HG03469 (cell line): ENCODE measurements around the gene SRRM4.

Experiments used
- ATAC-seq: cut with Tn5 transposase; IDR thresholded peaks from one replicate; pipeline ENCODE4 v1.9.1; 2021; ENCODE audit warnings: mild to moderate bottlenecking, moderate library complexity, moderate number of reproducible peaks; ENCODE audit not compliant: unreplicated experiment

Gene SRRM4

GRCh38 chr12:119183942-119184695 lies 202.8 kb downstream of the SRRM4 start:
- no peak for ATAC-seq

- no peak for ATAC-seq
These were observed 213.9 kb downstream of the SRRM4 start for GRCh38 chr12:119195256-119195655.

- ATAC-seq: no peak
These were observed 217.1 kb downstream of the SRRM4 start for GRCh38 chr12:119198440-119198839.

- ATAC-seq: no peak
These were observed 219.3 kb downstream of the SRRM4 start for GRCh38 chr12:119200601-119201000.

- no peak for ATAC-seq
These were observed 220.6 kb downstream of the SRRM4 start for GRCh38 chr12:119201789-119202543.

- ATAC-seq: no peak
These were observed 221.2 kb downstream of the SRRM4 start for GRCh38 chr12:119202544-119202943.

- ATAC-seq: no peak
These were observed 222.8 kb downstream of the SRRM4 start for GRCh38 chr12:119204131-119204530.

GRCh38 chr12:119204671-119205285 lies 223.4 kb downstream of the SRRM4 start:
- ATAC-seq: no peak

- ATAC-seq: no peak
These were observed 225.2 kb downstream of the SRRM4 start for GRCh38 chr12:119206348-119207062.

GRCh38 chr12:119207063-119207560 lies 225.8 kb downstream of the SRRM4 start:
- ATAC-seq: no peak

GRCh38 chr12:119208626-119209061 lies 227.3 kb downstream of the SRRM4 start:
- no peak for ATAC-seq

GRCh38 chr12:119211884-119212283 lies 230.5 kb downstream of the SRRM4 start:
- no peak for ATAC-seq
